Neuron (in vitro differentiated cells): ENCODE results near the gene NCEH1.

ENCODE experiments used
- H2AFZ ChIP-seq: one replicate; pipeline ENCODE4 v1.6.1; 2013; ENCODE audit warnings: low read depth, mild to moderate bottlenecking, inconsistent platforms, low read length, moderate library complexity
- H3K27me3 ChIP-seq: one replicate; pipeline ENCODE4 v1.6.1; 2013; ENCODE audit warnings: low read length; ENCODE audit not compliant: insufficient read depth
- H3K36me3 ChIP-seq: one replicate; pipeline ENCODE4 v1.6.1; 2013; ENCODE audit warnings: low read length; ENCODE audit not compliant: insufficient read depth
- H3K4me1 ChIP-seq: one replicate; pipeline ENCODE4 v1.6.1; 2013; ENCODE audit warnings: low read length; ENCODE audit not compliant: insufficient read depth
- H3K4me3 ChIP-seq: 2 replicates; pipeline ENCODE4 v1.5.1; 2013; ENCODE audit warnings: mild to moderate bottlenecking, low read length, moderate library complexity
- H3K9me3 ChIP-seq: one replicate; pipeline ENCODE4 v1.6.1; 2013; ENCODE audit warnings: low read length

NCEH1 gene

GRCh38 chr3:172643506-172644179 is 67.2 kb downstream of the NCEH1 start:
- H3K4me1 ChIP-seq = no peaks in the 10 kb centered on the region
- H3K9me3 ChIP-seq = no peaks in the 10 kb centered on the region
- H2AFZ ChIP-seq = no peak overlapping the region
- H3K4me3 ChIP-seq = no peak overlapping the region
- no peaks in the 10 kb centered on the region for H3K27me3 ChIP-seq
- no peaks in the 10 kb centered on the region for H3K36me3 ChIP-seq

DNA sequence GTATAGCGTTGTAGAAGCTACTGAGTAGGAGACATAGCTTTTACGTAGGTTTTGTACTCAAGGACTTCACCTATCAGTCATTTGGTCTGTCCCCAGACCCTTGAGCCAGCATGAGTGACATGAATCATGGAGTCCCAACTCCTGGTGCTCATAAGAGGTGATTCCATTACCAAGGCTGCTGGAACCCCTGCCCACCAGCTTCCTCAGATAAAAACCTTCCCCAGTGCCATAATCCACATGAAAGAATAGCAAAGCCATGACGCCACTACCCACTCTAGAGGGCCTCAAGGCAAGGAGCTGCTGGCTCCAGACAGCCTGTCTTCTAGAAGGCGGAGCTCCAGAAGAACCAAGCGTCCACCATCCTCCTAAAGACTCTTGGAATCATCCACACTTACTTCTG is 69.6 kb downstream of the NCEH1 start:
- Histone ChIP-seq H3K9me3 (no peaks in the 10 kb centered on the region), H3K4me3 (no peak overlapping the region), H2AFZ (no peak overlapping the region), H3K4me1 (no peaks in the 10 kb centered on the region), H3K36me3 (no peaks in the 10 kb centered on the region), H3K27me3 (no peaks in the 10 kb centered on the region)

- Histone ChIP-seq H3K27me3 (no peaks in the 10 kb centered on the region), H3K36me3 (no peaks in the 10 kb centered on the region), H3K9me3 (no peaks in the 10 kb centered on the region), H3K4me1 (no peaks in the 10 kb centered on the region), H2AFZ (no peak overlapping the region), H3K4me3 (no peak overlapping the region)
These were observed 70.1 kb downstream of the NCEH1 start for GRCh38 chr3:172640751-172641150.

DNA sequence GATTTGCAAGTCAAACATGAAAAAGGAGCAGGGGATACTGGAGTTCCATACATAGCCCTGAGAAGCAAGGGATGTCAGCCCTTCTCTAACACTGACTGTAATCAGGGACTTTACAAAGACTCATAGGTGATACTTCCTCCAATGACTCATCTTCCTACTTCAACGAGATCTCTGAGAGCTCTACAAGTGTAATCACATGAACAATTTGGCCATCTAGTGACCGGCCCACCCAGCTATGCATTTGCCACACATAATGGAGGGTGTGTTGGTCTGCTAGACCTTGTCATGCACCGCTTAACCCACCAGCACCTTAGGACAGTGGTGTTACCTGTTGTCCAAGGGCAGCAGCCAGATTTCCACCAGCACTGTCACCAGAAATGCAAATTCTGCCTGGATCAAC is 75.3 kb downstream of the NCEH1 start:
- no peaks in the 10 kb centered on the region for H3K9me3 ChIP-seq
- H3K27me3 ChIP-seq = no peaks in the 10 kb centered on the region
- no peak overlapping the region for H2AFZ ChIP-seq
- no peak overlapping the region for H3K4me3 ChIP-seq
- no peaks in the 10 kb centered on the region for H3K4me1 ChIP-seq
- no peaks in the 10 kb centered on the region for H3K36me3 ChIP-seq

GRCh38 chr3:172634948-172635347 is 75.9 kb downstream of the NCEH1 start:
- Histone ChIP-seq H3K9me3 (no peaks in the 10 kb centered on the region), H3K36me3 (no peaks in the 10 kb centered on the region), H2AFZ (no peak overlapping the region), H3K27me3 (no peaks in the 10 kb centered on the region), H3K4me3 (no peak overlapping the region), H3K4me1 (no peaks in the 10 kb centered on the region)

DNA sequence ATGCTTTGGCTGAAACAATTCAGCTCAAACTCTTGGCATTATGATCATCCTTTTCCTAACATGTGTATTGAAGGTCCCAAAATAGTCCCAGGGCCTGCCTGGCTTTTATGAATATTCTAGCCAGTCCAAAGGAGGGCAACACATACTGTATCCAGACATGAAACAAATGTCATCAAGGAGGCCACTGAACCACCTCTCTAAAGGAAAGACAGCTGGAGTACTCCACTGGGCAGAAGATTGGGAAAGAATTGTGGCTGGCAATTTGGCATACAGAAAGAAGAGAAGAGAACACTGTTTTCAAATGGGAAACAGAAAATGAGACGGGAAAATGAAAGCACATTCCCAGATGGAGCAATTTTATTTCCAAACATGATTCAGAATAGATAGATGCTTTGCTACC is 80.6 kb downstream of the NCEH1 start:
- Histone ChIP-seq H3K4me3 (no peak overlapping the region), H3K4me1 (no peaks in the 10 kb centered on the region), H2AFZ (no peak overlapping the region), H3K9me3 (no peaks in the 10 kb centered on the region), H3K36me3 (no peaks in the 10 kb centered on the region), H3K27me3 (no peaks in the 10 kb centered on the region)

GRCh38 chr3:172629470-172629869 is 81.4 kb downstream of the NCEH1 start:
- no peak overlapping the region for H3K4me3 ChIP-seq
- no peaks in the 10 kb centered on the region for H3K9me3 ChIP-seq
- no peaks in the 10 kb centered on the region for H3K4me1 ChIP-seq
- no peak overlapping the region for H2AFZ ChIP-seq
- H3K36me3 ChIP-seq = no peaks in the 10 kb centered on the region
- H3K27me3 ChIP-seq = no peaks in the 10 kb centered on the region

- Histone ChIP-seq H3K27me3 (no peaks in the 10 kb centered on the region), H2AFZ (no peak overlapping the region), H3K4me3 (no peak overlapping the region), H3K4me1 (no peaks in the 10 kb centered on the region), H3K9me3 (no peaks in the 10 kb centered on the region), H3K36me3 (no peaks in the 10 kb centered on the region)
These were observed 83.6 kb downstream of the NCEH1 start for GRCh38 chr3:172627057-172627809.

- H3K9me3 ChIP-seq = no peaks in the 10 kb centered on the region
- no peak overlapping the region for H3K4me3 ChIP-seq
- no peaks in the 10 kb centered on the region for H3K36me3 ChIP-seq
- no peaks in the 10 kb centered on the region for H3K27me3 ChIP-seq
- no peak overlapping the region for H2AFZ ChIP-seq
- no peaks in the 10 kb centered on the region for H3K4me1 ChIP-seq
These were observed 84.7 kb downstream of the NCEH1 start for GRCh38 chr3:172626021-172626640.

GRCh38 chr3:172625404-172625803 is 85.5 kb downstream of the NCEH1 start:
- Histone ChIP-seq H2AFZ (no peak overlapping the region), H3K4me1 (no peaks in the 10 kb centered on the region), H3K36me3 (no peaks in the 10 kb centered on the region), H3K9me3 (no peaks in the 10 kb centered on the region), H3K4me3 (no peak overlapping the region), H3K27me3 (no peaks in the 10 kb centered on the region)

- no peak overlapping the region for H2AFZ ChIP-seq
- H3K9me3 ChIP-seq = no peaks in the 10 kb centered on the region
- H3K27me3 ChIP-seq = no peaks in the 10 kb centered on the region
- H3K4me3 ChIP-seq = no peak overlapping the region
- no peaks in the 10 kb centered on the region for H3K36me3 ChIP-seq
- H3K4me1 ChIP-seq = no peaks in the 10 kb centered on the region
These were observed 85.9 kb downstream of the NCEH1 start for GRCh38 chr3:172624999-172625398.

- no peak overlapping the region for H2AFZ ChIP-seq
- no peaks in the 10 kb centered on the region for H3K9me3 ChIP-seq
- H3K4me3 ChIP-seq = no peak overlapping the region
- no peaks in the 10 kb centered on the region for H3K4me1 ChIP-seq
- no peaks in the 10 kb centered on the region for H3K27me3 ChIP-seq
- no peaks in the 10 kb centered on the region for H3K36me3 ChIP-seq
These were observed 87.8 kb downstream of the NCEH1 start for GRCh38 chr3:172622916-172623700.

- Histone ChIP-seq H3K4me3 (no peak overlapping the region), H3K9me3 (no peaks in the 10 kb centered on the region), H3K27me3 (no peaks in the 10 kb centered on the region), H3K4me1 (no peaks in the 10 kb centered on the region), H2AFZ (no peak overlapping the region), H3K36me3 (no peaks in the 10 kb centered on the region)
These were observed 88.7 kb downstream of the NCEH1 start for GRCh38 chr3:172622156-172622555.
